RWPE2 (cell line): ENCODE data around the gene CD8A.
A peak's percentile ranks its signal among the peaks of the same experiment; 100 is the strongest.
"Not testable (repeated sequence)": the region's sequence is repeated elsewhere in the genome, so short reads cannot be mapped to it uniquely, and the experiment has no call there.

Source experiments
- ATAC-seq: fragments of 200-7000 bp; cut with Tn5 transposase; 3 replicates; pipeline ENCODE4 v1.9.1; 2021; ENCODE audit warnings: low read depth
- DNase-seq: peaks from one replicate; pipeline ENCODE4 v3.0.0-alpha.2; 2020; ENCODE audit warnings: low spot score
- H3K27ac ChIP-seq: fragments of 450-650 bp; 2 replicates; pipeline ENCODE4 v1.5.1; 2017; ENCODE audit warnings: mild to moderate bottlenecking; ENCODE audit not compliant: poor library complexity, severe bottlenecking
- H3K27me3 ChIP-seq: fragments of 250-450 bp; sonication (Bioruptor Pico); 2 replicates; pipeline ENCODE4 v1.5.1; 2021; ENCODE audit warnings: mild to moderate bottlenecking, moderate library complexity; ENCODE audit not compliant: insufficient read depth, poor library complexity, severe bottlenecking
- H3K36me3 ChIP-seq: fragments of 250-450 bp; sonication (Bioruptor Pico); 2 replicates; pipeline ENCODE4 v1.5.1; 2020; ENCODE audit warnings: low read depth, mild to moderate bottlenecking, moderate library complexity
- H3K4me1 ChIP-seq: fragments of 250-450 bp; sonication (Bioruptor Pico); 2 replicates; pipeline ENCODE4 v1.5.1; 2021; ENCODE audit warnings: mild to moderate bottlenecking, moderate library complexity; ENCODE audit not compliant: insufficient read depth, poor library complexity, severe bottlenecking
- H3K4me3 ChIP-seq: fragments of 250-450 bp; sonication (Bioruptor Pico); 2 replicates; pipeline ENCODE4 v1.5.1; 2021; ENCODE audit warnings: mild to moderate bottlenecking, moderate library complexity; ENCODE audit not compliant: severe bottlenecking
- H3K9me3 ChIP-seq: fragments of 250-450 bp; sonication (Bioruptor Pico); 2 replicates; pipeline ENCODE4 v1.5.1; 2021; ENCODE audit warnings: mild to moderate bottlenecking, moderate library complexity; ENCODE audit not compliant: severe bottlenecking
- CTCF ChIP-seq: fragments of 450-650 bp; IDR thresholded peaks from one replicate; pipeline ENCODE4 v1.5.1; 2017; ENCODE audit warnings: mild to moderate bottlenecking, moderate library complexity; ENCODE audit not compliant: poor library complexity, severe bottlenecking

CD8A gene

GRCh38 chr2:86747711-86748639 lies 42.7 kb downstream of the CD8A start:
- peaks cover 28% of the 10 kb centered on the region for H3K36me3 ChIP-seq
- ATAC-seq (peak; percentile 71), DNase-seq (no peak)
- H3K27ac ChIP-seq, result no peak overlapping the region
- no peaks in the 10 kb centered on the region for H3K27me3 ChIP-seq
- no peak overlapping the region for H3K4me3 ChIP-seq
- no peaks in the 10 kb centered on the region for H3K9me3 ChIP-seq
- H3K4me1 ChIP-seq, result peaks cover 8% of the 10 kb centered on the region
- TF ChIP-seq CTCF, result no peak

- no peak for ATAC-seq
- H3K36me3 ChIP-seq, result peaks cover 20% of the 10 kb centered on the region
- peaks cover 8% of the 10 kb centered on the region for H3K4me1 ChIP-seq
- no peaks in the 10 kb centered on the region for H3K9me3 ChIP-seq
- TF ChIP-seq CTCF, result no peak
- no peak overlapping the region for H3K4me3 ChIP-seq
- no peak overlapping the region for H3K27ac ChIP-seq
- no peak for DNase-seq
- H3K27me3 ChIP-seq, result no peaks in the 10 kb centered on the region
These were observed 43.8 kb downstream of the CD8A start for GRCh38 chr2:86746939-86747338.

GRCh38 chr2:86744152-86744551 lies 46.6 kb downstream of the CD8A start:
- peaks cover 15% of the 10 kb centered on the region for H3K36me3 ChIP-seq
- H3K4me3 ChIP-seq, result no peak overlapping the region
- DNase-seq (no peak), ATAC-seq (no peak)
- H3K4me1 ChIP-seq, result peaks cover 8% of the 10 kb centered on the region
- no peaks in the 10 kb centered on the region for H3K27me3 ChIP-seq
- no peak overlapping the region for H3K27ac ChIP-seq
- no peaks in the 10 kb centered on the region for H3K9me3 ChIP-seq
- TF ChIP-seq CTCF, result no peak

GRCh38 chr2:86741889-86742498 lies 48.7 kb downstream of the CD8A start:
- not testable (repeated sequence) for DNase-seq, H3K27ac ChIP-seq, H3K36me3 ChIP-seq, H3K4me3 ChIP-seq, H3K27me3 ChIP-seq, H3K4me1 ChIP-seq, ATAC-seq, H3K9me3 ChIP-seq

GRCh38 chr2:86739889-86740288 lies 50.8 kb downstream of the CD8A start:
- H3K9me3 ChIP-seq, ATAC-seq, H3K27me3 ChIP-seq, H3K27ac ChIP-seq, DNase-seq, H3K36me3 ChIP-seq, H3K4me3 ChIP-seq, H3K4me1 ChIP-seq: not testable (repeated sequence)

- H3K4me1 ChIP-seq, H3K27me3 ChIP-seq, H3K36me3 ChIP-seq, DNase-seq, H3K4me3 ChIP-seq, H3K27ac ChIP-seq, H3K9me3 ChIP-seq, ATAC-seq: not testable (repeated sequence)
These were observed 51.2 kb downstream of the CD8A start for GRCh38 chr2:86739485-86739884.

GRCh38 chr2:86734896-86735295 lies 55.8 kb downstream of the CD8A start:
- H3K9me3 ChIP-seq, H3K27ac ChIP-seq, DNase-seq, H3K4me3 ChIP-seq, H3K27me3 ChIP-seq, H3K36me3 ChIP-seq, H3K4me1 ChIP-seq: not testable (repeated sequence)
- ATAC-seq, result peak; percentile 68
